SIG-M5 treated with dmso at 0.1 percent for 504 hours (cell line): ENCODE data around the gene DHX15.
A peak's percentile ranks its signal among the peaks of the same experiment; 100 is the strongest.

ENCODE experiments used
- DNase-seq: peaks from one replicate; lab custom pipeline; 2025; ENCODE audit not compliant: unreplicated experiment; lab: John Stamatoyannopoulos, UW

Gene DHX15

GRCh38 chr4:24495388-24495787 lies 89.0 kb downstream of the DHX15 start:
- no peak for DNase-seq

GRCh38 chr4:24489870-24490269 lies 94.5 kb downstream of the DHX15 start:
- no peak for DNase-seq

GRCh38 chr4:24488399-24489164 lies 95.8 kb downstream of the DHX15 start:
- DNase-seq = peak; percentile 48

- DNase-seq = no peak
Observed at GRCh38 chr4:24482871-24483270, 101.5 kb downstream of the DHX15 start.

GRCh38 chr4:24477919-24478318 lies 106.4 kb downstream of the DHX15 start:
- no peak for DNase-seq
